ENCODE data around the gene CNTNAP5.

Gene CNTNAP5

GRCh38 chr2:124639524-124639923, 614.4 kb downstream of the CNTNAP5 start:
- no peak overlapping the region for H3K9ac ChIP-seq (ENCODE audit: insufficient read length)
- no peaks in the 10 kb centered on the region for H3K9me3 ChIP-seq (ENCODE audit: low read depth, low read length)
- TF ChIP-seq FOXP2 (optimal IDR thresholded peaks at IDR 0.05; ENCODE audit: control extremely low read depth, extremely low read length, insufficient read depth), result no peak
- no peak for TF ChIP-seq POLR2AphosphoS5 (IDR thresholded peaks at IDR 0.05; ENCODE audit: borderline replicate concordance, low read depth, low read length)
- TF ChIP-seq EZH2 (IDR thresholded peaks at IDR 0.05), result no peak
- H3K4me3 ChIP-seq, result no peak overlapping the region
- H3K36me3 ChIP-seq (ENCODE audit: insufficient read depth, low read length), result no peaks in the 10 kb centered on the region
- no peak overlapping the region for H3K27ac ChIP-seq
- DNase-seq (ENCODE audit: low read depth, low spot score), result no peak

- DNase-seq (ENCODE audit: low read depth, low spot score), result no peak
- TF ChIP-seq POLR2AphosphoS5 (IDR thresholded peaks at IDR 0.05; ENCODE audit: borderline replicate concordance, low read depth, low read length) (no peak), FOXP2 (optimal IDR thresholded peaks at IDR 0.05; ENCODE audit: control extremely low read depth, extremely low read length, insufficient read depth) (no peak), EZH2 (IDR thresholded peaks at IDR 0.05) (no peak)
Observed at GRCh38 chr2:124640221-124640750, 615.2 kb downstream of the CNTNAP5 start.

GRCh38 chr2:124646166-124646815, 621.2 kb downstream of the CNTNAP5 start:
- H3K9ac ChIP-seq (ENCODE audit: insufficient read length), result no peak overlapping the region
- no peaks in the 10 kb centered on the region for H3K36me3 ChIP-seq (ENCODE audit: insufficient read depth, low read length)
- TF ChIP-seq POLR2AphosphoS5 (IDR thresholded peaks at IDR 0.05; ENCODE audit: borderline replicate concordance, low read depth, low read length), result no peak
- TF ChIP-seq FOXP2 (optimal IDR thresholded peaks at IDR 0.05; ENCODE audit: control extremely low read depth, extremely low read length, insufficient read depth), result no peak
- no peak overlapping the region for H3K4me3 ChIP-seq
- H3K9me3 ChIP-seq (ENCODE audit: low read depth, low read length), result no peaks in the 10 kb centered on the region
- H3K27ac ChIP-seq, result no peak overlapping the region
- DNase-seq (ENCODE audit: low read depth, low spot score), result no peak

More at GRCh38 chr2:124640221-124640750, 615.2 kb downstream of the CNTNAP5 start:
- Histone ChIP-seq H3K27ac (no peak overlapping the region), H3K36me3 (ENCODE audit: insufficient read depth, low read length) (no peaks in the 10 kb centered on the region), H3K9me3 (ENCODE audit: low read depth, low read length) (no peaks in the 10 kb centered on the region), H3K9ac (ENCODE audit: insufficient read length) (no peak overlapping the region), H3K4me3 (no peak overlapping the region)

- Histone ChIP-seq H3K36me3 (ENCODE audit: insufficient read depth, low read length) (no peaks in the 10 kb centered on the region), H3K9me3 (ENCODE audit: low read depth, low read length) (no peaks in the 10 kb centered on the region), H3K4me3 (no peak overlapping the region), H3K27ac (no peak overlapping the region), H3K9ac (ENCODE audit: insufficient read length) (no peak overlapping the region)
- TF ChIP-seq EZH2 (IDR thresholded peaks at IDR 0.05) (no peak), POLR2AphosphoS5 (IDR thresholded peaks at IDR 0.05; ENCODE audit: borderline replicate concordance, low read depth, low read length) (no peak), FOXP2 (optimal IDR thresholded peaks at IDR 0.05; ENCODE audit: control extremely low read depth, extremely low read length, insufficient read depth) (no peak)
- no peak for DNase-seq (ENCODE audit: low read depth, low spot score)
Observed at GRCh38 chr2:124647245-124647644, 622.2 kb downstream of the CNTNAP5 start.

GRCh38 chr2:124647663-124648062, 622.6 kb downstream of the CNTNAP5 start:
- Histone ChIP-seq H3K4me3 (no peak overlapping the region), H3K9me3 (ENCODE audit: low read depth, low read length) (no peaks in the 10 kb centered on the region), H3K27ac (no peak overlapping the region), H3K36me3 (ENCODE audit: insufficient read depth, low read length) (no peaks in the 10 kb centered on the region), H3K9ac (ENCODE audit: insufficient read length) (no peak overlapping the region)
- no peak for DNase-seq (ENCODE audit: low read depth, low spot score)
- TF ChIP-seq POLR2AphosphoS5 (IDR thresholded peaks at IDR 0.05; ENCODE audit: borderline replicate concordance, low read depth, low read length) (no peak), EZH2 (IDR thresholded peaks at IDR 0.05) (no peak), FOXP2 (optimal IDR thresholded peaks at IDR 0.05; ENCODE audit: control extremely low read depth, extremely low read length, insufficient read depth) (no peak)

- no peak for DNase-seq (ENCODE audit: low read depth, low spot score)
- Histone ChIP-seq H3K9me3 (ENCODE audit: low read depth, low read length) (no peaks in the 10 kb centered on the region), H3K9ac (ENCODE audit: insufficient read length) (no peak overlapping the region), H3K36me3 (ENCODE audit: insufficient read depth, low read length) (no peaks in the 10 kb centered on the region), H3K4me3 (no peak overlapping the region), H3K27ac (no peak overlapping the region)
- TF ChIP-seq FOXP2 (optimal IDR thresholded peaks at IDR 0.05; ENCODE audit: control extremely low read depth, extremely low read length, insufficient read depth) (no peak), EZH2 (IDR thresholded peaks at IDR 0.05) (no peak), POLR2AphosphoS5 (IDR thresholded peaks at IDR 0.05; ENCODE audit: borderline replicate concordance, low read depth, low read length) (no peak)
Observed at GRCh38 chr2:124649001-124649400, 623.9 kb downstream of the CNTNAP5 start.

GRCh38 chr2:124652099-124652498, 627.0 kb downstream of the CNTNAP5 start:
- Histone ChIP-seq H3K9me3 (ENCODE audit: low read depth, low read length) (no peaks in the 10 kb centered on the region), H3K9ac (ENCODE audit: insufficient read length) (no peak overlapping the region), H3K4me3 (no peak overlapping the region), H3K27ac (no peak overlapping the region), H3K36me3 (ENCODE audit: insufficient read depth, low read length) (no peaks in the 10 kb centered on the region)
- DNase-seq (ENCODE audit: low read depth, low spot score), result no peak
- no peak for TF ChIP-seq POLR2AphosphoS5 (IDR thresholded peaks at IDR 0.05; ENCODE audit: borderline replicate concordance, low read depth, low read length)
- TF ChIP-seq FOXP2 (optimal IDR thresholded peaks at IDR 0.05; ENCODE audit: control extremely low read depth, extremely low read length, insufficient read depth), result no peak
- no peak for TF ChIP-seq EZH2 (IDR thresholded peaks at IDR 0.05)

- Histone ChIP-seq H3K9ac (ENCODE audit: insufficient read length) (no peak overlapping the region), H3K27ac (no peak overlapping the region), H3K4me3 (no peak overlapping the region), H3K9me3 (ENCODE audit: low read depth, low read length) (no peaks in the 10 kb centered on the region), H3K36me3 (ENCODE audit: insufficient read depth, low read length) (no peaks in the 10 kb centered on the region)
- TF ChIP-seq POLR2AphosphoS5 (IDR thresholded peaks at IDR 0.05; ENCODE audit: borderline replicate concordance, low read depth, low read length), result no peak
- no peak for TF ChIP-seq EZH2 (IDR thresholded peaks at IDR 0.05)
- TF ChIP-seq FOXP2 (optimal IDR thresholded peaks at IDR 0.05; ENCODE audit: control extremely low read depth, extremely low read length, insufficient read depth), result no peak
- no peak for DNase-seq (ENCODE audit: low read depth, low spot score)
Observed at GRCh38 chr2:124658373-124658772, 633.3 kb downstream of the CNTNAP5 start.
